BLaER1 (cell line): ENCODE data around the gene TPCN2.
"Not testable (repeated sequence)": the region's sequence is repeated elsewhere in the genome, so short reads cannot be mapped to it uniquely, and the experiment has no call there.

Experiments
- H3K27ac ChIP-seq: shearing (Covaris generic); formaldehyde crosslinking; 2 replicates; pipeline ENCODE4 v1.8.1; 2022
- H3K27me3 ChIP-seq: shearing (Covaris generic); formaldehyde crosslinking; 2 replicates; pipeline ENCODE4 v1.8.1; 2022
- H3K36me3 ChIP-seq: shearing (Covaris generic); formaldehyde crosslinking; 2 replicates; pipeline ENCODE4 v1.8.1; 2022
- H3K4me1 ChIP-seq: shearing (Covaris generic); formaldehyde crosslinking; 2 replicates; pipeline ENCODE4 v1.8.1; 2022
- H3K4me2 ChIP-seq: shearing (Covaris generic); formaldehyde crosslinking; 2 replicates; pipeline ENCODE4 v1.8.1; 2022
- H3K4me3 ChIP-seq: shearing (Covaris generic); formaldehyde crosslinking; 2 replicates; pipeline ENCODE4 v1.8.1; 2022
- H3K9ac ChIP-seq: shearing (Covaris generic); formaldehyde crosslinking; 2 replicates; pipeline ENCODE4 v1.8.1; 2022
- H3K9me3 ChIP-seq: shearing (Covaris generic); formaldehyde crosslinking; 2 replicates; pipeline ENCODE4 v1.8.1; 2022
- H4K20me1 ChIP-seq: shearing (Covaris generic); formaldehyde crosslinking; 2 replicates; pipeline ENCODE4 v1.8.1; 2022
- Cebpa-rat ChIP-seq: shearing (Covaris generic); IDR thresholded peaks from 2 replicates; pipeline ENCODE4 v1.8.1; 2022

The TPCN2 gene

DNA sequence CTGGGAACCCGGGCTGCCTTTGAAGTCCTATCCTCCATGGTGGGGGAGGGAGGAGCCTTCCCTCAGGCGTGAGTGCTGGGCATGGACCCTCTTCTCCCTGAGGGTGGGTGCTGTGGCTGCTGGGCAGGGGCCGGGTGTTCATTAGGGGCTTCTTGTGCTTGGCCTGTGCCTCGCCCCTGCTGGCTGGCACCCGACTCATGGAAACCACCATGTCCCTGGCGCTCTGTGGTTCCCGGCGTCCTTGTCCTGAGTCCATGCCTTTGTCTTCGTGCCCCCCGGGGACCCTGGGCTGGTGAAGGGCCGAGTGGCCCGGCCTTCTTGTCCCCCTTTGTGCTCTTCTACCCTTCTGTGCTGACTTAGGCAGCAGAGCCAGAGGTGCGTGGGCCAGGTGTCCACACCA lies 23.2 kb downstream of the TPCN2 start:
- no peaks in the 10 kb centered on the region for H3K27me3 ChIP-seq
- H4K20me1 ChIP-seq = peaks cover 79% of the 10 kb centered on the region
- H3K4me1 ChIP-seq = peaks cover 42% of the 10 kb centered on the region
- no peak overlapping the region for H3K4me3 ChIP-seq
- no peak overlapping the region for H3K4me2 ChIP-seq
- H3K36me3 ChIP-seq = peaks cover 53% of the 10 kb centered on the region
- H3K9me3 ChIP-seq = no peaks in the 10 kb centered on the region
- TF ChIP-seq Cebpa-rat = no peak
- no peak overlapping the region for H3K27ac ChIP-seq
- no peak overlapping the region for H3K9ac ChIP-seq

DNA sequence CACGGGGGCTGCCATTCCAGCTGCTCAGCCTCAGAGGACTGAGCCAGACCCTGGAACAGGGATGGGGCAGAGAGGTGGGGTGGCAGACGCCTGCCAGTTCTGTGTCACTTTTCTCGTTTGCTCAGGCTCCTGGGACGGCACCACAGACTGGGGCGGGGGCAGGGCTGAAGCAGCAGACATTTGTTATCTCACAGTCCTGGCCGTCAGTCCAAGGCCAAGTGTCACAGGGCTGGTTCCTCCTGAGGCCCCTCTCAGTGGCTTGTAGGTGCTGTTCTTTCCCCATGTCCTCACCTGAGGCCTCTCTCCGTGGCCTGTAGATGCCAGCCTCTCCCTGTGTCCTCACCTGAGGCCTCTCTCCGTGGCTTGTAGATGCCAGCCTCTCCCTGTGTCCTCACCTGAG lies 24.7 kb downstream of the TPCN2 start:
- Histone ChIP-seq H3K36me3 (peaks cover 59% of the 10 kb centered on the region), H3K4me3 (no peak overlapping the region), H3K9ac (no peak overlapping the region), H3K4me1 (peaks cover 36% of the 10 kb centered on the region), H3K27me3 (no peaks in the 10 kb centered on the region), H3K9me3 (no peaks in the 10 kb centered on the region), H3K4me2 (peak overlapping the region; percentile 27; the same call in 1 of the 2 replicates), H4K20me1 (peaks cover 82% of the 10 kb centered on the region), H3K27ac (no peak overlapping the region)
- TF ChIP-seq Cebpa-rat = no peak

DNA sequence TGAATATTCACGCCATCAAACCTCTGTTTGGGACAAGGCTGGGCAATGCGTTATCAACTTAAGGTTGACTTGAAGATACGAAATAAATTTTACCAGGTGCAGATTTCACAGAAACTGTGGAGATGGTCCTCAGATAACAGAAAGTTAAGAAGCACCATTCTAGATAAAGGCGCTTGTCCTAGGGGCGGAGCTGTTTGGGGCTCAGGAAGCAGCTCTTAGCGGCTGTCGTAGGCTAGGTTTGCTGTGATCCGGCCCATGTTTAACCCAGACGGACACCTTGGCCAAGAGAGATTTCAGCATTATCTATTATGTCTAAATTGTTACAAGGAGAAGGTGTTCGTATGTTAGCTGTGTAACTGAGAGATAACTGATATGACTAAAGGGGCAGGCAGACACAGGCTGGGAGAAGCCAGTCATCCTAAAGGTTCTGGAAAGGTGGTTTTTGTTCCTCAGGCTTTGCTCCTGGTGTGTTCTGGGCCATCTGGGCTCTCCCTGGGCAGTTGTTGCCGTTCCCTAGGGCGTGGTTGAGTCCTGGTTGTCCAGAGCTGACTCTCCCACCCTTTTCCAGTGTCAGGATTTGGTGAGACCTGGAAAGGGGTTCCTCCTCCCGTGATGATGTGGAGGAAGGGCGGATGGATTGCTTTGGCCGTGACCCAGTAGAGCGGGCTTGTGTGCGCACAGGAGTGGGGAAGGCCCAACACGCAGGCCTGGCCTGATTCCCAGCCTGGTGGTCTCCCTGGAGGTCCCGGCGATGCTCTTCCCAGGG lies 25.8 kb downstream of the TPCN2 start:
- no peak for TF ChIP-seq Cebpa-rat
- Histone ChIP-seq H3K27me3 (no peaks in the 10 kb centered on the region), H3K4me2 (peak overlapping the region; percentile 76), H3K9ac (no peak overlapping the region), H4K20me1 (peaks cover 93% of the 10 kb centered on the region), H3K4me1 (peaks cover 44% of the 10 kb centered on the region), H3K9me3 (no peaks in the 10 kb centered on the region), H3K4me3 (no peak overlapping the region), H3K36me3 (peaks cover 69% of the 10 kb centered on the region), H3K27ac (no peak overlapping the region)

- H4K20me1 ChIP-seq = peaks cover 96% of the 10 kb centered on the region
- H3K36me3 ChIP-seq = peaks cover 72% of the 10 kb centered on the region
- H3K27ac ChIP-seq = no peak overlapping the region
- no peak for TF ChIP-seq Cebpa-rat
- H3K4me1 ChIP-seq = peaks cover 54% of the 10 kb centered on the region
- H3K4me2 ChIP-seq = peak overlapping the region; percentile 76
- H3K27me3 ChIP-seq = no peaks in the 10 kb centered on the region
- no peak overlapping the region for H3K4me3 ChIP-seq
- no peak overlapping the region for H3K9ac ChIP-seq
- no peaks in the 10 kb centered on the region for H3K9me3 ChIP-seq
Measured at GRCh38 chr11:69075421-69076128, 26.8 kb downstream of the TPCN2 start.

DNA sequence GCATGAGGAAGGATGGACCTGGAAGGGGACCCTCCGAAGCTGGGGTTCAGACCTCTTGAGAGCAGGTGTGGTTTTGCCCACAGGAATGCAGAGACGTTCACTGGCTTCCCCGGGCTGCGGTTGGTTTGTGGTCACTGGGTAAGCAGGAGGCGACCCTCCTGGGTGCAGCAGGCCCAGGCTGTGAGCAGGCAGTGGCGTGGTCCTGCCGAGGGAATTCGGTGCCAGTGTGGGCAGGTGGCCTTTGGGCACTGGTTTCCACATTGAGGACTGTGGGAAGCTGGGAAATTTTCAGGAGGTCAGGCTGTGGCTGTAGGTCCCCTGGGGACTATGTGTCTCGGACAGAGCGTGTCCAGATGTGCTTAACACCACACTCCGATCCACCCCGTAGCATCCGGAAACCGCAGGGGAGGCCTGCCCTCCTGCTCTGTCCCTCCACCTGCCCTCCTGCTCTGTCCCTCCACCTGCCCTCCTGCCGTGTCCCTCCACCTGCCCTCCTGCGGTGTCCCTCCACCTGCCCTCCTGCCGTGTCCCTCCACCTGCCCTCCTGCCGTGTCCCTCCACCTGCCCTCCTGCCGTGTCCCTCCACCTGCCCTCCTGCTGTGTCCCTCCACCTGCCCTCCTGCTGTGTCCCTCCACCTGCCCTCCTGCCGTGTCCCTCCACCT lies 27.5 kb downstream of the TPCN2 start:
- Histone ChIP-seq H4K20me1 (peaks cover 100% of the 10 kb centered on the region), H3K9me3 (no peaks in the 10 kb centered on the region), H3K4me2 (peak overlapping the region; percentile 76), H3K36me3 (peaks cover 65% of the 10 kb centered on the region), H3K4me3 (no peak overlapping the region), H3K9ac (no peak overlapping the region), H3K27ac (no peak overlapping the region), H3K4me1 (peaks cover 61% of the 10 kb centered on the region), H3K27me3 (no peaks in the 10 kb centered on the region)
- TF ChIP-seq Cebpa-rat = no peak

- not testable (repeated sequence) for H3K9me3 ChIP-seq, H3K4me3 ChIP-seq, H3K27ac ChIP-seq, H3K27me3 ChIP-seq, H3K9ac ChIP-seq, H3K4me2 ChIP-seq
- Histone ChIP-seq H3K4me1 (peaks cover 66% of the 10 kb centered on the region), H3K36me3 (peaks cover 64% of the 10 kb centered on the region), H4K20me1 (peaks cover 100% of the 10 kb centered on the region)
Measured at GRCh38 chr11:69076977-69077376, 28.2 kb downstream of the TPCN2 start.

GRCh38 chr11:69078508-69078907 lies 29.8 kb downstream of the TPCN2 start:
- H3K27me3 ChIP-seq = no peaks in the 10 kb centered on the region
- H4K20me1 ChIP-seq = peaks cover 93% of the 10 kb centered on the region
- peaks cover 62% of the 10 kb centered on the region for H3K4me1 ChIP-seq
- no peak overlapping the region for H3K4me3 ChIP-seq
- no peak overlapping the region for H3K27ac ChIP-seq
- no peaks in the 10 kb centered on the region for H3K9me3 ChIP-seq
- H3K4me2 ChIP-seq = no peak overlapping the region; the same call in 1 of the 2 replicates
- no peak overlapping the region for H3K9ac ChIP-seq
- no peak for TF ChIP-seq Cebpa-rat
- H3K36me3 ChIP-seq = peaks cover 54% of the 10 kb centered on the region

DNA sequence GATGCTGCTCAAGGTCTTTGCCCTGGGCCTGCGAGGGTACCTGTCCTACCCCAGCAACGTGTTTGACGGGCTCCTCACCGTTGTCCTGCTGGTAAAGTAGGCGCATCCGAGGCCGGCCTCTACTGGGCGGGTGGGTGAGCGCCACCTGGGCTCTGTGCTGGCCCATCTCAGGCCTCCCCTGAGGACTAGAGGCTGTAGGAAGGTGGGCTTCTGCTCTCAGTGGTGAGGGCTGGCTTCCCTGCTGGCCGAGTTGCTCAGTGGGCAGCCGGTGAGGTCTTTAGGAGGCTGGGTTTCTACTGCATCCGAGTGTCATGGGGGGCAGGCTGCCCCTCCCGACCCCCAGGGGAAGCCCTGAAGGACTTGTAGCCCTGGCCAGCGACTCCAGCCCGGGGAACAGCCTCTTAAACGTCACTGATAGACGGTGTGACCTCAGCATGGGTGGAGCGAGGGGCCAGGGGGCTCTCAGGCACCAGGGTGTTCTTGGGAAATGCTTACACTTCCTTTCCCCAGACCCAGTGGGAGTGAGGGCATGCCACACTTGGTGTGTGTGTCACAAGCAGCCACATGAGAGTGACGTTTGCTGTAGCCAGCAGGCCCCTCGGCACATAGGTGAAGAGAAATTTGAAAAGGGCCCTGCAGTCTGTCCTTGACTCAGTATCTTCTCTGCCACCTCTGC lies 30.3 kb downstream of the TPCN2 start:
- H3K9me3 ChIP-seq = no peaks in the 10 kb centered on the region
- peaks cover 52% of the 10 kb centered on the region for H3K36me3 ChIP-seq
- H3K4me3 ChIP-seq = no peak overlapping the region
- no peak for TF ChIP-seq Cebpa-rat
- peak overlapping the region; percentile 77 for H3K4me2 ChIP-seq
- peak overlapping the region; percentile 29; the same call in 1 of the 2 replicates for H3K9ac ChIP-seq
- peaks cover 56% of the 10 kb centered on the region for H3K4me1 ChIP-seq
- peaks cover 93% of the 10 kb centered on the region for H4K20me1 ChIP-seq
- H3K27me3 ChIP-seq = no peaks in the 10 kb centered on the region
- H3K27ac ChIP-seq = no peak overlapping the region

DNA sequence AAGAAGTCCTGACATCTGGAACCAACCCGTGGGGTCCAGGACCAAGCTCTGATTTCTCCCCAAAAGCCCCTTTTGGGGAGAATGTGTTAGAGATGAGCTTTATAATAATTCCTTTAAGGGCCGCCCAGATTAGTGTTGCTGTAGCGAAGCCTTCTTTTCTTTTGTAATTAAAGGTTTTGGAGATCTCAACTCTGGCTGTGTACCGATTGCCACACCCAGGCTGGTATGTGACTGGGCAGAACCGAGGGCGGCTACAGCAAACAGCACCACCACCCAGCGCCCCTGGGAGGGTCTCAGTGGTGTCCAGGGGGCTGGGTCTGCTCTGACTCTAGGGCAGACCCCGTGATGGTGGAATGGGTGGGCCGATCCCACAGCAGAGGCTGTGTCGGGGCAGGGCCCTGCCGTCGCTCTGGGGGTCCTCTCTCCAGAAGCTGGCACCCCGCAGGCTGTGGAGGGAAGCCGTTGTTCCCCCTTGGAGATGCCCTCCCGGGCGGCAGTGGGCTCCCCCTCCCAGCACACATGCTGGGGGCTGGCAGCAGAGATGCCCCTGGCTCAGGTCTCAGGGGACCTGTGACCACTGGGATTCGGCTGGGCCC lies 31.0 kb downstream of the TPCN2 start:
- H3K4me2 ChIP-seq = peak overlapping the region; percentile 77
- no peak for TF ChIP-seq Cebpa-rat
- peaks cover 56% of the 10 kb centered on the region for H3K36me3 ChIP-seq

More for the DNA sequence above, 31.0 kb downstream of the TPCN2 start:
- H3K27me3 ChIP-seq = no peaks in the 10 kb centered on the region
- H3K4me1 ChIP-seq = peaks cover 49% of the 10 kb centered on the region
- H3K27ac ChIP-seq = peak overlapping the region; percentile 49
- H4K20me1 ChIP-seq = peaks cover 93% of the 10 kb centered on the region
- H3K9ac ChIP-seq = 0 out of 2 replicates have a peak overlapping the region, but pooled peaks have one; percentile 16
- H3K9me3 ChIP-seq = no peaks in the 10 kb centered on the region
- H3K4me3 ChIP-seq = no peak overlapping the region
